NCI-H446 treated with DMSO at 0.1 percent for 48 hours (cell line): ENCODE data around the gene MAGEA6.
A peak's percentile ranks its signal among the peaks of the same experiment; 100 is the strongest.
"Not testable (repeated sequence)": the region's sequence is repeated elsewhere in the genome, so short reads cannot be mapped to it uniquely, and the experiment has no call there.

Experiments used
- DNase-seq: peaks from one replicate; lab custom pipeline; 2025; lab: John Stamatoyannopoulos, UW

MAGEA6 gene

GRCh38 chrX:152734143-152734858 lies 35.2 kb downstream of the MAGEA6 start:
- not testable (repeated sequence) for DNase-seq

DNA sequence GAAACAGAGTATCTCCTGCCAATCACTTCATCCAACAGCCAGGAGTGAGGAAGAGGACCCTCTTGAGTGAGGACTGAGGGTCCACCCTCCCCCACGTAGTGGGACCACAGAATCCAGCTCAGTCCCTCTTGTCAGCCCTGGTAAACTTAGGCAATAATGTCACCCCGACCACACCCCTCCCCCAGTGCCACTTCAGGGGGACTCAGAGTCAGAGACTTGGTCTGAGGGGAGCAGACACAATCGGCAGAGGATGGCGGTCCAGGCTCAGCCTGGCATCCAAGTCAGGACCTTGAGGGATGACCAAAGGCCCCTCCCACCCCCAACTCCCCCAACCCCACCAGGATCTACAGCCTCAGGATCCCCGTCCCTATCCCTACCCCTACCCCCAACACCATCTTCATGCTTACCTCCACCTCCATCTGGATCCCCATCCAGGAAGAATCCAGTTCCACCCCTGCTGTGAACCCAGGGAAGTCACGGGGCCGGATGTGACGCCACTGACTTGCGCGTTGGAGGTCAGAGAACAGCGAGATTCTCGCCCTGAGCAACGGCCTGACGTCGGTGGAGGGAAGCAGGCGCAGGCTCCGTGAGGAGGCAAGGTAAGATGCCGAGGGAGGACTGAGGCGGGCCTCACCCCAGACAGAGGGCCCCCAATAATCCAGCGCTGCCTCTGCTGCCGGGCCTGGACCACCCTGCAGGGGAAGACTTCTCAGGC lies 36.1 kb downstream of the MAGEA6 start, which contains the start of the genes CSAG1 and MAGEA12:
Gene CSAG1, minus strand, starts transcription at position 461 of the 715 bp plus-strand sequence. CDS start 1,261 bp downstream, outside the sequence.
Gene MAGEA12, plus strand, starts transcription at position 497 of the 715 bp plus-strand sequence. CDS start 2,405 bp downstream, outside the sequence.
- peak; percentile 32 for DNase-seq

DNA sequence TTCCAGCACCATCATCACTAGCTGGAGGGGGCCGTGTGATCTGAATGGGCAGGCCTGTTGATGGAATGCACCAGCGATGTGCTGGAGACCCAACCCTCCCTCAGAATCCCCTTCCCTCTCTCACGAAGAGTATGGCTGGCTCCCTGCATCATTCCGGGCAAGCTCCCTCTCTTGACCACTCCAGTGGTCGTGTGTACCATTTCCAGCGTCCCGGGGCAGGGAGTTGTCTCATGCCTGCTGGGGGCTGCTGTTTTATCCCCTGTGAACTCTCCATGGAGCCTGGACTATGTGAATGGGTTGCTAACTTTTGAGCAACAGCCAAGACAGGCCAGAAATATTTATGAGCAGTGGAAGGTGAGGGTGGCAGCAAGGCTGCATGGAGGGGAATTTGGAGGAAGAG lies 44.1 kb downstream of the MAGEA6 start:
- DNase-seq = no peak
